ENCODE measurements around the gene NRSN1. TPM values are rescaled to one million over a fixed set of nuclear protein-coding genes. Genes with fewer than 3 reads are reported as not detected.

Gene NRSN1
- total RNA-seq, result not detected in 2 replicates
- total RNA-seq (2013), result not detected
- not detected in 2 replicates for polyA plus RNA-seq
- polyA minus RNA-seq, result not detected in 2 replicates

- Mint-ChIP-seq H3K4me3 (no peak within 1 kb of the TSS), H3K27ac (no peak within 1 kb of the TSS), H3K4me1 (peaks cover 2% of the 10 kb centered on the region), H3K9me3 (ENCODE audit: insufficient read depth) (peaks cover 3% of the 10 kb centered on the region), H3K27me3 (peaks cover 23% of the 10 kb centered on the region)
- Histone ChIP-seq H4K20me1 (ENCODE audit: control insufficient read depth, insufficient read depth, low read length, poor library complexity, severe bottlenecking) (no peaks in the 10 kb centered on the region), H3K4me1 (ENCODE audit: control insufficient read depth in 2 of 2, insufficient read depth in 2 of 2, low read length in 2 of 2) (no peaks in the 10 kb centered on the region), H3K27me3 (replicated peaks in 1 of 4; ENCODE audit: control extremely low read depth in 1 of 4, control insufficient read depth in 3 of 4, insufficient read depth in 4 of 4, low read length in 3 of 4) (no peaks in the 10 kb centered on the region), H3K27ac (ENCODE audit: low read length in 2 of 2) (no peak within 1 kb of the TSS), H3K36me3 (replicated peaks in 1 of 2; ENCODE audit: control extremely low read depth in 1 of 2, control insufficient read depth in 1 of 2, extremely low read depth in 1 of 2, insufficient read depth in 2 of 2, low read length in 1 of 2) (no peaks in the 10 kb centered on the region), H3K79me2 (ENCODE audit: control insufficient read depth, insufficient read depth, low read length) (no peaks in the 10 kb centered on the region), H3K4me2 (replicated peaks; ENCODE audit: low read depth, low read length, poor library complexity, severe bottlenecking) (no peak within 1 kb of the TSS), H3K9me3 (ENCODE audit: control extremely low read depth in 1 of 3, control insufficient read depth in 2 of 3, insufficient read depth in 1 of 3, low read length in 2 of 3) (peaks cover 0 to 3% (median 0%) of the 10 kb centered on the region in 3 donors), H3K4me3 (ENCODE audit: control extremely low read depth in 1 of 5, extremely low read depth in 1 of 5, insufficient read depth in 1 of 5, low read depth in 2 of 5, low read length in 4 of 5) (no peak within 1 kb of the TSS), H2AFZ (ENCODE audit: insufficient read depth, low read depth, low read length, poor library complexity, severe bottlenecking) (no peak within 1 kb of the TSS), H3K9ac (ENCODE audit: low read length) (no peak within 1 kb of the TSS)
- WGBS (ENCODE audit: insufficient coverage), result 19% methylated on average over 37 of the region's 37 CpGs
- intact Hi-C loops (cut with micrococcal nuclease), result no loop called here
- CTCF ChIA-PET, result no interaction called here
- TF ChIP-seq CTCF (IDR thresholded peaks at IDR 0.05) (no peak), EZH2 (IDR thresholded peaks at IDR 0.05; ENCODE audit: borderline replicate concordance, insufficient read depth, low read depth, low read length, poor library complexity, severe bottlenecking) (no peak)
- no peak for DNase-seq
- ATAC-seq (ENCODE audit: low read depth), result no peak
- POLR2A ChIA-PET, result no interaction called here
Observed at GRCh38 chr6:24125980-24126379, at the start of gene NRSN1. Gene NRSN1, plus strand, starts transcription at chr6:24126215. Its CDS starts 8,113 bp downstream, at chr6:24134328.

GRCh38 chr6:24078200-24078599 lies 47.8 kb upstream of the NRSN1 start:
- Histone ChIP-seq H3K79me2 (ENCODE audit: control insufficient read depth, insufficient read depth, low read length) (no peaks in the 10 kb centered on the region), H2AFZ (ENCODE audit: insufficient read depth, low read depth, low read length, poor library complexity, severe bottlenecking) (no peak overlapping the region), H3K27me3 (replicated peaks in 1 of 4; ENCODE audit: control extremely low read depth in 1 of 4, control insufficient read depth in 3 of 4, insufficient read depth in 4 of 4, low read length in 3 of 4) (no peaks in the 10 kb centered on the region), H3K4me3 (ENCODE audit: control extremely low read depth in 1 of 5, extremely low read depth in 1 of 5, insufficient read depth in 1 of 5, low read depth in 2 of 5, low read length in 4 of 5) (no peak overlapping the region), H3K9ac (ENCODE audit: low read length) (no peak overlapping the region), H3K9me3 (ENCODE audit: control extremely low read depth in 1 of 3, control insufficient read depth in 2 of 3, insufficient read depth in 1 of 3, low read length in 2 of 3) (peaks cover 0 to 6% (median 0%) of the 10 kb centered on the region in 3 donors), H3K4me2 (replicated peaks; ENCODE audit: low read depth, low read length, poor library complexity, severe bottlenecking) (no peak overlapping the region), H3K4me1 (ENCODE audit: control insufficient read depth in 2 of 2, insufficient read depth in 2 of 2, low read length in 2 of 2) (no peaks in the 10 kb centered on the region), H4K20me1 (ENCODE audit: control insufficient read depth, insufficient read depth, low read length, poor library complexity, severe bottlenecking) (no peaks in the 10 kb centered on the region), H3K27ac (ENCODE audit: low read length in 2 of 2) (no peak overlapping the region), H3K36me3 (replicated peaks in 1 of 2; ENCODE audit: control extremely low read depth in 1 of 2, control insufficient read depth in 1 of 2, extremely low read depth in 1 of 2, insufficient read depth in 2 of 2, low read length in 1 of 2) (no peaks in the 10 kb centered on the region)
- no peak overlapping the region for H3K27ac Mint-ChIP-seq
- no peak overlapping the region for H3K4me3 Mint-ChIP-seq
- TF ChIP-seq CTCF (IDR thresholded peaks at IDR 0.05), result no peak
- TF ChIP-seq EZH2 (IDR thresholded peaks at IDR 0.05; ENCODE audit: borderline replicate concordance, insufficient read depth, low read depth, low read length, poor library complexity, severe bottlenecking), result no peak
- H3K9me3 Mint-ChIP-seq (ENCODE audit: insufficient read depth), result peaks cover 5% of the 10 kb centered on the region
- CTCF ChIA-PET, result no interaction called here
- intact Hi-C loops (cut with micrococcal nuclease), result no loop called here
- DNase-seq (no peak), ATAC-seq (ENCODE audit: low read depth) (no peak)
- no peaks in the 10 kb centered on the region for H3K4me1 Mint-ChIP-seq
- 100% methylated on average over 1 of the region's 3 CpGs for WGBS (ENCODE audit: insufficient coverage)
- no peaks in the 10 kb centered on the region for H3K27me3 Mint-ChIP-seq
- POLR2A ChIA-PET, result no interaction called here
